Fibroblast of mammary gland (primary cell): ENCODE measurements around the gene PANX2.

Experiments used
- DNase-seq: peaks from one replicate; pipeline ENCODE4 v3.0.0-alpha.2; 2010; ENCODE audit warnings: low read depth
- H3K4me3 ChIP-seq: 2 replicates; pipeline ENCODE4 v1.5.1; 2011; ENCODE audit warnings: low read depth, mild to moderate bottlenecking, low read length, moderate library complexity; ENCODE audit not compliant: control insufficient read depth
- CTCF ChIP-seq: conservative IDR thresholded peaks from 2 replicates; pipeline ENCODE4 v1.5.1; 2011; ENCODE audit warnings: low read depth, low read length, inconsistent platforms; ENCODE audit not compliant: control insufficient read depth, insufficient read depth

Gene PANX2

GRCh38 chr22:50227579-50228215 is 57.2 kb downstream of the PANX2 start:
- DNase-seq: no peak
- no peak overlapping the region for H3K4me3 ChIP-seq
- TF ChIP-seq CTCF: no peak

DNA sequence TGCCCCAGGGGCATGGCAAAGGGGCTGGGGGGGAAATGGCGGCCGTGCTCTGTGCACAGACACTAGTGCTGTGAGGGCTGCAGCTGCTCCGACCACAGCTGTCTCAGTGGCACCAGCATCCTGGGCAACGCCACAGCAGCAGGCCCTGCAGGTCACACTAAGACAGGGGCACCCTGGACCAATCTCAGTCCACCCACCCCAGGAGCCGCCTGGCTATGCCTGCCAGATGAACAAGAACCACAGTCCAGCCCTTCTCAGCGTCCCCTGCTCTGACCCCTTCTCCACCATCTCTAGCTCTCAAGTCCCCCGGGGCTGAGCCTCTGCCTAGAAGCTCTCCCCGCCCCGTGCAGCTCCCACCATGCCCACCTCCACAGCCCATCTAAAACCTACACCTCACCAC is 57.8 kb downstream of the PANX2 start:
- no peak for DNase-seq
- H3K4me3 ChIP-seq: no peak overlapping the region
- TF ChIP-seq CTCF: no peak

DNA sequence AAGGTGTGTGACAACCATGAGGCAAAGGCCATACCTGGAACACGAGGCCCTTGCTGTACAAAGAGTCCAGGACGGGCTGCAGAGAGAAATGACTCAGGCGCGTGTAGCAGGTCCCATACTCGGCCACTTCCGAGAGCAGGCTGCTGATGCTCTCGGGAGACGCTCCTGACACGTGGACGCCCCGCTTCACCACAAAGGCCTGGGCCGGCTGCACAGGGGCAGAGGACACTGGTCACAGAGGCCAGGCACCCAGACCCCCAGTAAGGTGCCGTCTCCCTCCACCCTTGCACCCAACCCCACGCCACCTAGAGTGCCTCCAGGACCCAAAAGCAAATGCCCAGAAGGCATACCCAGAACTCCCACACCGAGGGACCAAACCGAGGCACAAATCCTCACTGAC is 58.8 kb downstream of the PANX2 start:
- no peak for DNase-seq
- H3K4me3 ChIP-seq: no peak overlapping the region
- no peak for TF ChIP-seq CTCF
